Chondrocyte (in vitro differentiated cells): Measurements from ENCODE around the gene OR2Z1. TPM values are rescaled to one million over a fixed set of nuclear protein-coding genes. Genes with fewer than 3 reads are reported as not detected.

ENCODE experiments used
- DNase-seq: peaks from one replicate; pipeline ENCODE4 v3.0.0; 2021; ENCODE audit warnings: mixed read lengths, low spot score
- H3K27ac Mint-ChIP-seq: one replicate; pipeline ENCODE4 v1.8.0; 2021; ENCODE audit warnings: mild to moderate bottlenecking, moderate library complexity, mixed read lengths; ENCODE audit not compliant: unreplicated experiment
- H3K27me3 Mint-ChIP-seq: 2 replicates; pipeline ENCODE4 v1.8.0; 2021; ENCODE audit warnings: low read depth, mixed read lengths
- H3K36me3 Mint-ChIP-seq: 2 replicates; pipeline ENCODE4 v1.8.0; 2021; ENCODE audit warnings: low read depth, mixed read lengths
- H3K4me1 Mint-ChIP-seq: 2 replicates; pipeline ENCODE4 v1.8.0; 2021; ENCODE audit warnings: low read depth, mild to moderate bottlenecking, mixed read lengths
- H3K4me3 Mint-ChIP-seq: one replicate; pipeline ENCODE4 v1.8.0; 2021; ENCODE audit warnings: mild to moderate bottlenecking, moderate library complexity, mixed read lengths; ENCODE audit not compliant: unreplicated experiment
- H3K9me3 Mint-ChIP-seq: 2 replicates; pipeline ENCODE4 v1.8.0; 2021; ENCODE audit warnings: low read depth, mixed read lengths
- CTCF ChIP-seq: fragments of 200-600 bp; sonication (generic); IDR thresholded peaks from 2 replicates; pipeline ENCODE4 v1.5.0; 2021; ENCODE audit warnings: antibody characterized with exemption, mild to moderate bottlenecking, moderate library complexity
- total RNA-seq: library from RNA; stranded (reverse); gene quantifications from 3 replicates; pipeline ENCODE4 v1.2.1, GENCODE V29; 2021

Gene OR2Z1
- total RNA-seq, 1 donor from 2014 or later = not detected

- Mint-ChIP-seq H3K27ac (no peak overlapping the region), H3K27me3 (peaks cover 2% of the 10 kb centered on the region), H3K4me1 (no peaks in the 10 kb centered on the region), H3K4me3 (no peak overlapping the region), H3K9me3 (no peaks in the 10 kb centered on the region), H3K36me3 (no peaks in the 10 kb centered on the region)
- DNase-seq = no peak
- TF ChIP-seq CTCF = peak; percentile 42
Measured at GRCh38 chr19:8697671-8698432, 23.6 kb upstream of the OR2Z1 start.

- no peaks in the 10 kb centered on the region for H3K4me1 Mint-ChIP-seq
- H3K9me3 Mint-ChIP-seq = no peaks in the 10 kb centered on the region
- DNase-seq = no peak
- H3K27ac Mint-ChIP-seq = no peak within 1 kb of the TSS
- no peak for TF ChIP-seq CTCF
- no peak within 1 kb of the TSS for H3K4me3 Mint-ChIP-seq
- H3K27me3 Mint-ChIP-seq = peaks cover 2% of the 10 kb centered on the region
- H3K36me3 Mint-ChIP-seq = no peaks in the 10 kb centered on the region
Measured at GRCh38 chr19:8698433-8699063, 22.9 kb upstream of the OR2Z1 start, which contains the start of gene ACTL9. ACTL9 (minus strand) TSS chr19:8698795; CDS start chr19:8698701, 94 bp downstream.

GRCh38 chr19:8699908-8700307, 21.5 kb upstream of the OR2Z1 start:
- no peak overlapping the region for H3K27ac Mint-ChIP-seq
- no peaks in the 10 kb centered on the region for H3K9me3 Mint-ChIP-seq
- peaks cover 2% of the 10 kb centered on the region for H3K27me3 Mint-ChIP-seq
- H3K36me3 Mint-ChIP-seq = no peaks in the 10 kb centered on the region
- no peaks in the 10 kb centered on the region for H3K4me1 Mint-ChIP-seq
- TF ChIP-seq CTCF = no peak
- no peak overlapping the region for H3K4me3 Mint-ChIP-seq
- no peak for DNase-seq

GRCh38 chr19:8700956-8701355, 20.5 kb upstream of the OR2Z1 start:
- H3K4me3 Mint-ChIP-seq = no peak overlapping the region
- H3K4me1 Mint-ChIP-seq = no peaks in the 10 kb centered on the region
- no peak for TF ChIP-seq CTCF
- peaks cover 2% of the 10 kb centered on the region for H3K27me3 Mint-ChIP-seq
- H3K9me3 Mint-ChIP-seq = no peaks in the 10 kb centered on the region
- no peak overlapping the region for H3K27ac Mint-ChIP-seq
- no peaks in the 10 kb centered on the region for H3K36me3 Mint-ChIP-seq
- no peak for DNase-seq

GRCh38 chr19:8702350-8702749, 19.1 kb upstream of the OR2Z1 start:
- Mint-ChIP-seq H3K36me3 (no peaks in the 10 kb centered on the region), H3K27ac (no peak overlapping the region)

More at GRCh38 chr19:8702350-8702749, 19.1 kb upstream of the OR2Z1 start:
- no peaks in the 10 kb centered on the region for H3K9me3 Mint-ChIP-seq
- H3K27me3 Mint-ChIP-seq = peaks cover 2% of the 10 kb centered on the region
- DNase-seq = no peak
- no peak for TF ChIP-seq CTCF
- H3K4me3 Mint-ChIP-seq = no peak overlapping the region
- no peaks in the 10 kb centered on the region for H3K4me1 Mint-ChIP-seq
